Dermis blood vessel endothelial cell (primary cell): ENCODE measurements around the gene RASGRP4. TPM values are rescaled to one million over a fixed set of nuclear protein-coding genes. Genes with fewer than 3 reads are reported as not detected.
"Not testable (repeated sequence)": the region's sequence is repeated elsewhere in the genome, so short reads cannot be mapped to it uniquely, and the experiment has no call there.

Experiments
- DNase-seq: peaks from one replicate; pipeline ENCODE4 v3.0.0; 2010
- total RNA-seq: library from RNA; depleted of rRNA; stranded (reverse); fragments of >200 nt; gene quantifications from 2 replicates; pipeline ENCODE4 v1.2.3, GENCODE V29; 2014

Gene RASGRP4
- total RNA-seq: not detected in 2 replicates

DNA sequence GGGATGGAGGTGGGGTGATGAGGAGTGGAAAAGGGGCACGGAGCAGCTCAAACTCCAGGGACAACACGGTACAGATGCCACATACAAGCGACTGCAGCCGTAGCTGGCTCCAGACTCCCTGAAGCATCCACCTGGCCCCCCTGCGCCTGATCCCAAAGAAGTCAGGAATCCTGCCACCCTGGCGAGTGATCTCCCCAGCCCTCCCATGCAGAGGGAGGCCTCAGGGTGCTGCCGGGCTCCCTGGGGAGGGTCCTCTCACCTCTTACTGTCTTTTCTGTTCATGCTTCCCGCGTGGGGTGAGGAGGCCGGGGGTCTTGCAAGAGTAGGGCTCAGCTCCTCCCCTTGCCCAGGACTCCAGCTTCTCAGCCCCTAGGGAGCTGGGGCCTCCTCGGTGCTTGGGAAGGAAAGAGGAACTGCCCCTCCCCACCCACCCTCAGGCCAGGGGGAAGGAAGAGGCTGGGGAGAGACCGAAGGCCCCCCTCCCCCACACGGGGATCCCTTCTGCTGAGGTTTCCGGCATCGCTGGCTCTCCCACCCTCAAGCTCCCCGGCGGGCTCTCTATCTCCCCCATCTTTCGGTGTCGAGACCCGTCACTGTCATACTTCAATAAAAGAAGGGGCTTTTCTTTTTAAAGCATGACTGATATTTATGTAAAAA is at the start of gene RASGRP4:
Gene RASGRP4, minus strand, starts transcription at position 410 of the 657 bp plus-strand sequence. Its CDS starts 128 bp downstream, at position 282.
- DNase-seq: no peak

- DNase-seq: no peak
Observed at GRCh38 chr19:38475176-38475575, 49.2 kb upstream of the RASGRP4 start.

DNA sequence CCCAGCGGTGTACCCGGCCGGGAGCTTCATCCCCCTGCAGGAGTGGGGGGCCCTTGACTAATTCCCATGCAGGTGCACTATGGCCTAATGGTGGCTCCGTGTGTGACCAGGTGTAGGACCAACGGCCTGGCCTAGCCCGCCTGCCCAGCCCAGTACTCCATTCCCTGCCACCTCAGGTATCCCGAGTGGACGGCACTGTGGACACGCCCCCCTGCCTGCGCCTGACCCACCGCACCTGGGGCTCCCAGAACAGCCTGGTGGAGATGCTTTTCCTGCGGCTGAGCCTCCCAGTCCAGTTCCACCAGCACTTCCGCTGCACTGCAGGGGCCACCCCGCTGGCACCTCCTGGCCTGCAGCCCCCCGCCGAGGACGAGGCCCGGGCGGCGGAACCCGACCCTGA is 47.2 kb upstream of the RASGRP4 start:
- no peak for DNase-seq

DNA sequence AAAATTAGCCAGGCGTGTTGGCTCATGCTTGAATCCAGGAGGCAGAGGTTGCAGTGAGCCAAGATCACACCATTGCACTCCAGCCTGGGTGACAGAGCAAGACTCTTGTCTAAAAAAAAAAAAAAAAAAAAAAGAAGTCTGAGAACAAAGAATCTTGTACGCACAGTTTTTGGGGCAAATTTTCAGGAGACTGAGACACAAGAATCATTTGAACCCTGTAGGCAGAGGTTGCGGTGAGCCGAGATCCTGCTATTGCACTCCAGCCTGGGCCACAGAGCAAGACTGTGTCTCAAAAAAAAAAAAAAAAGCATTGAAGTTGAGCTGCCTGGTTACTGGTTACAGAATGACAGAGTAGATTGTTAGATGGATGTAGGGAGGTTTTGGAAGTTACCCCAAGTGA is 46.7 kb upstream of the RASGRP4 start:
- DNase-seq: not testable (repeated sequence)

DNA sequence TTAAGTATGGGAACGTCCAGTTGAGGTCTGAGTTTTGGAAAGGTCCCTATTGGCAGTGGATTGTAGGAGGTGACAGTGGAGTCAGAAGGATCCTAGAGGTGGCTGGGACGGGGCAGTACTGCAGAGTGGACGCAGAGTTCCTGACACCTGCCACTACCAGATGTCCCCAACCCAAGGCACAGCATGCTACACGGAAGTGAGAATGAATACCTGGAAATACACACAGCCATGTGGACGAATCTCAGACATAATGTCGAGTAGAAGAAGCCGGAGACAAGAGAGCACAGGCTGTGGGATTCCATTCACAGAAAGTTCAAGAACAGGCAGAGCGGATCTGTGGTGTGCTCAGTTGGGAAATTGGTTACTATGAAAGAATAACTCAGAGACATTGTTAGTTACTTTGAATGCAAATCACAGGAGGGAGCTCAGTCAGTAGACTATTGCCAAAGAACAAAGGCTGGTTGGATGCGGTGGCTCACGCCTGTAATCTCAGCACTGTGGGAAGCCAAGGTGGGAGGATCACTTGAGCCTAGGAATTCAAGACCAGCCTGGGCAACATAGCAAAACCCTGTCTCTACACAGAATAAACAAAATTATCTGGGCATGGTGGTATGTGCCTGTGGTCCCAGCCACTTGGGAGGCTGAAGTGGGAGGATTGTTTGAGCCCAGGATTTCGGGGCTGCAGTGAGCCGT is 44.9 kb upstream of the RASGRP4 start:
- DNase-seq: no peak

DNA sequence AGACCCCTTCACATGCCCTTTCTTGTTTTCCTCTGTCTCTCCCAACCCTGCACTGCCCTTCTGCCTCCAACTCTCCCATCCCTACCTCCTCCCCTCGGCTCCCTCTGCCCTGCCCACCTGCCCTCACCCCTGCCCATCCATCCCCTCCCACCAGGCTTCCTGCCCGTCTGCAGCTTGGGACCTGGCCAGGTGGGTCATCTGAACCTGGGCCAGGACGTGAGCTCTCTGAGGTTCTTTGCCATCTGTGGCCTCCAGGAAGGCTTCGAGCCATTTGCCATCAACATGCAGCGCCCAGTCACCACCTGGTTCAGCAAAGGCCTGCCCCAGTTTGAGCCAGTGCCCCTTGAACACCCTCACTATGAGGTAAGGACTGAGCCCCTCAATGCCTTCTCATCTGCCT is 43.1 kb upstream of the RASGRP4 start:
- no peak for DNase-seq

DNA sequence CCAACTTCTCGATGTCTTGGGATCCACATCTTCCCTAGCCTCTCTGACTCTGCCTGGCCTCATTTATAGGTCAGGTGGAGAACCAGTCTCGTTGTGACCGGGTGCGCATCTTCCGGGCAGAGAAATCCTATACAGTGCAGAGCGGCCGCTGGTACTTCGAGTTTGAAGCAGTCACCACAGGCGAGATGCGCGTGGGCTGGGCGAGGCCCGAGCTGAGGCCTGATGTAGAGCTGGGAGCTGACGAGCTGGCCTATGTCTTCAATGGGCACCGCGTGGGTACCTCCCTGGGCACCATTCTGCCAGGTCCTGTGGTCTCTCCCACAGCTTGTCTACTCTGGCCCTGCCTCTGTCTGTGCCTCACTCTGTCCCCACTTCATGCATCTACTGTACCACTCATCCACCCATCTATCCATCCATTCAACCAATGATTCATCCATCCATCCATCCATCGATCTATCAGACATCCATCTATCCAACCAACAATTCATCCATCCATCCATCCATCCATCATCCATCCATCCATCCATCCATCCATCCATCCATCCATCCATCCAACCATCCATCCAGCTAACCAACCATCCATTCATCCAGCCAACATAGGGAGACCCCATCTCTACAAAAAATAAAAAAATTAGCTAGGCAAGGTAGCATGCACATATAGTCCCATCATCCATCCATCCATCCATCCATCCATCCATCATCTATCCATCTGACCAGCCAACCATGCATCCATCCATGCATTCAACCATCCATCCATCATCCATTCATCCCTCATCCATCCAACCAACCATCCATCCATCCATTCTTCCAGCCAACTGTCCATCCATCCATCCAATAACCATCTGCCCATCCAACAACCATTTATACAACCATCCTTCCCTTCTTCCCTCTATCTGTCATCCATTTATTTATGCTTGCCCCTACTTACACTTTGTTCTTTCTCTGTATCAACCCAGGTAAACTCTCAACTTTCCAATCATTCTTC is 41.8 kb upstream of the RASGRP4 start:
- no peak for DNase-seq

- DNase-seq: no peak
Observed at GRCh38 chr19:38466050-38466449, 40.0 kb upstream of the RASGRP4 start.

- DNase-seq: no peak
Observed at GRCh38 chr19:38464421-38465082, 38.5 kb upstream of the RASGRP4 start.

GRCh38 chr19:38463365-38463764 is 37.3 kb upstream of the RASGRP4 start:
- DNase-seq: no peak

- no peak for DNase-seq
Observed at GRCh38 chr19:38458991-38459390, 33.0 kb upstream of the RASGRP4 start.

DNA sequence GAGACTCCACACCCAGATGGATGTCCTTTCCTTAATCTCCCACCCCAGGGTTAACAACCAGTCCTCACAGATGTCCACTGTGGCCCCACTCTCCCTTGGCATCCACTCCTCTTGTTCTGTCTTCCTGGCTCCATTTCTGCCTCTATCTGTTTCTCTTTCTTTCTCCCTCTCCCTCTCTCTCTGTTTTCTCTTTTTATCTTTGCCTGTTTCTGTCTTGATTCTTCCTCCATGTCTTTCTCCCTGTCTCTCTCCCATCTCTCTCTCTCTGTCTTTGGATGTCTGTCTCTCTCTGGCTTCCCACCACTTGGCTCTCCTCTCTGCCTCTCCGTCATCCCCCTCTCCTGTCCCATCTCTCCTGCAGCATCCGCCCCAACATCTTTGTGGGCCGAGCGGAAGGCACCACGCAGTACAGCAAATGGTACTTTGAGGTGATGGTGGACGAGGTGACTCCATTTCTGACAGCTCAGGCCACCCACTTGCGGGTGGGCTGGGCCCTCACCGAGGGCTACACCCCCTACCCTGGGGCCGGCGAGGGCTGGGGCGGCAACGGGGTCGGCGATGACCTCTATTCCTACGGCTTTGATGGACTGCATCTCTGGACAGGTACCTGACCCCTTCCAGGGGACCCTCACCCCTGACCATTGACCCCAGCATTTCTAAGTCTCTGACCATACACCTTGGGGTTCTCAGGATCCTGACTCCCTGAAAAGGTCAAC is 31.8 kb upstream of the RASGRP4 start:
- no peak for DNase-seq

DNA sequence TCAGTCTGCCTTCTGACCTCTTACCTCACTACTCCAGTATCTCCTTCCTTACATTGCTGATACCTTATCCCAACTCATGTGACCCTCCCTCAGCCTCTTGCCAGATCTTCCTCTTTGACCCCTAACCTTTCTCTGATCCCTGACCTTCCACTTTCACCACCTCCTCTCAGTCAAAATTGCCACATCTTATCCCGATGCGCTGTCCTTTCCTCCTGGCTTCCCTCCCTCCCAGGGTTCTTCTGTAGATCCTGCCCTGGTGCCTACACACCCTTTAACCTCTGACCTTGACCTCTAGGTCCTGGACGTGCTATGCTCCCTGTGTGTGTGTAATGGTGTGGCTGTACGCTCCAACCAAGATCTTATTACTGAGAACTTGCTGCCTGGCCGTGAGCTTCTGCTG is 31.2 kb upstream of the RASGRP4 start:
- DNase-seq: no peak

DNA sequence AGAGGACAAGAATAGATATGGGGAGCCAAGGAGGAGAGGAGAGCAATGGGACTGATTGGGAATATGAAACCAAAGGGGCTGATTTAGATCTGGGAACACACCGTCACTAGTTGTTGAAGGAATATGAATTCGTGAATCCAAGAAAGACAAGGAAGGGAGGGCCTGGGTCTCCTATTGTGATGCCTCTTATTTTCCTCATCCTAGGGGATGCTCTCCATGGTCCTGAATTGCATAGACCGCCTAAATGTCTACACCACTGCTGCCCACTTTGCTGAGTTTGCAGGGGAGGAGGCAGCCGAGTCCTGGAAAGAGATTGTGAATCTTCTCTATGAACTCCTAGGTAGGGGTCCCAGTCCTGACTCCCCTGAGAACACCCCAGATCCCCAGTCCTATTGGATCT is 29.0 kb upstream of the RASGRP4 start:
- DNase-seq: peak; percentile 41

DNA sequence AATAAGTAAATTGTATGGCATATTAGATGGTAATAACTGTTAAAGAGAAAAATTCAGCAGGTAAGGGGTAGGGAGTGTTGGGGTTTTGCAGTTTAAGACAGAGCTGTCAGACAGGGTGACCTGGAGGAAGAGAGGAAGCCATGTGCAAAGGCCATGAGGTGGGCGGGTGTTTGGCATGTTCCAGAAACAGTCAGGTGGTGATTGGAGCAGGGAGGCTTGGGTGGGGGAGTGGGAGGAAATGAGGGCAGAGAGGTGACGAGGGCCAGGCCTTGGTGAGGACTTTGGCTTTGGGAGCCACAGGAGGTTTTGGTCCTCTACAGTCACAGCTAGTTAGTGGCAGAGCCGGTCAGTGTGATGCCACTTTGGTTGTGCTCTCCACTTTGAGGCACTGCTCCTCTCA is 27.6 kb upstream of the RASGRP4 start:
- DNase-seq: no peak

DNA sequence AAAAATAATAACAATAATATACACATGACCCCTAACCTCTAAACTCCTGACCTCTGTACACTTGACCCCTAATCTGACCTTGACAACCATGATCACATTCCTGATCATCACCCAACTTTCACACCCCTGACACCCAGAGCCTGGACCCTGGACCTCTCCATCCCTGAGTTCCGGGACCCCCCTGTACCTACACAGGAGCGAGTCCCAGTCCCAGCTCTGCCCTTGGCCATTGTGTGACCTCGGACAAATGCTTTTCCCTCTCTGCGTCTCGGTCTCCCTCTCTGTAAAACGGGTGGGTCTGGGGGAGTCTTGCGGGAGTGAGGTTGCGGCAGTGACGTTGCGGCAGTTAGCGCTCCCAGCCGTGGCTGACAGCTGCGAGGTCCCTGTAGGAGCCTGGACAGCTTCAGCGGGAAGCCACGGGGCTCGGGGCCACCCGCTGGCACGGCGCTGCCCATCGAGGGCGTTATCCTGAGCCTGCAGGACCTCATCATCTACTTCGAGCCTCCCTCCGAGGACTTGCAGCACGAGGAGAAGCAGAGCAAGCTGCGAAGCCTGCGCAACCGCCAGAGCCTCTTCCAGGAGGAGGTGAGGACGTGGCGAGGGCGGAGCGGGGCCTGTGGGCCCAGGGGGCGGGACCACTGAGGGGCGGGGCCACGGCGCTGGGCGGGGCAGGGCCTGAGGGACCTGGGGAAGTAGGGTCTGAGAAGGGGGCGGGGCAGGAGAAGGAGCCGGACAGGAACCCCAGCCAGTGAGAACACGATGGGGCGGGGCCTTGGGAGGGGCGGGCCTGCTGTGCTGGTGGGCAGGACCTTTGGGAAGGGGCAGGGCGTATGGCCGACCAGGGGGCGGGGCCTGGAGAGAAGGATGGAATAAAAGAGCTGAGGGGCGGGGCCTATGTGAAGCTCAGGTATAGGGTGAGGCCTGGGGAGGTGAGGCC is 26.7 kb upstream of the RASGRP4 start:
- DNase-seq: no peak

DNA sequence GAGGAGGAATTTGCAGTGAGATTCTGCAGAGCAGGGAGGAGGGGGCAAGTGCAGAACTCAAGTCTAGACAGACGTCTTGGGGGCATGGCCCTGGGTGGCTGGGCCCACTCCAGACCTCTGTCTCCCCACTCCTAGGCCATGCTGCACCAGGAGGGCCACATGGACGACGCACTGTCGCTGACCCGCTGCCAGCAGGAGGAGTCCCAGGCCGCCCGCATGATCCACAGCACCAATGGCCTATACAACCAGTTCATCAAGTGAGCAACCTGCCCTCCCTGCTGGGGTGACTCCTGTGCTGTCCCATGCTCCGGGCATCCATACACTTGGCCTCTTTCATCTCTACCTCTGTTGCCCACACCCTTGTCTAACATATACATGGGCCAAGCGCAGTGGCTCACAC is 25.6 kb upstream of the RASGRP4 start:
- no peak for DNase-seq

- no peak for DNase-seq
Observed at GRCh38 chr19:38451036-38451435, 25.0 kb upstream of the RASGRP4 start.

- DNase-seq: no peak
Observed at GRCh38 chr19:38449518-38449917, 23.5 kb upstream of the RASGRP4 start.

GRCh38 chr19:38448225-38448624 is 22.2 kb upstream of the RASGRP4 start:
- no peak for DNase-seq

- no peak for DNase-seq
Observed at GRCh38 chr19:38445362-38445761, 19.3 kb upstream of the RASGRP4 start.
